MM.1S (cell line): ENCODE measurements around the gene LYZL1.
"Not testable (repeated sequence)": the region's sequence is repeated elsewhere in the genome, so short reads cannot be mapped to it uniquely, and the experiment has no call there.

Experiments
- DNase-seq: peaks from one replicate; pipeline ENCODE4 v3.0.0-alpha.2; 2015
- H2AFZ ChIP-seq: fragments of 300-600 bp; sonication (generic); 2 replicates; pipeline ENCODE4 v1.6.0; 2016; ENCODE audit warnings: antibody characterized with exemption, low read length
- H3F3A ChIP-seq: fragments of 300-600 bp; sonication (generic); 2 replicates; pipeline ENCODE4 v1.6.1; 2016; ENCODE audit warnings: mild to moderate bottlenecking, antibody characterized with exemption, low read length, moderate library complexity, mixed read lengths; ENCODE audit not compliant: insufficient read depth
- H3K27ac ChIP-seq: fragments of 300-600 bp; sonication (generic); 2 replicates; pipeline ENCODE4 v1.5.1; 2016; ENCODE audit warnings: mild to moderate bottlenecking, low read length
- H3K27me3 ChIP-seq: fragments of 300-600 bp; sonication (generic); replicated peaks from 2 replicates; pipeline ENCODE4 v1.6.0; 2016; ENCODE audit warnings: low read length; ENCODE audit not compliant: insufficient read depth
- H3K36me3 ChIP-seq: fragments of 300-600 bp; sonication (generic); replicated peaks from 2 replicates; pipeline ENCODE4 v1.6.1; 2016; ENCODE audit warnings: mild to moderate bottlenecking, low read length, mixed read lengths; ENCODE audit not compliant: insufficient read depth
- H3K4me1 ChIP-seq: fragments of 300-600 bp; sonication (generic); 2 replicates; pipeline ENCODE4 v1.6.1; 2016; ENCODE audit warnings: low read length, mixed read lengths
- H3K4me2 ChIP-seq: fragments of 300-600 bp; sonication (generic); 2 replicates; pipeline ENCODE4 v1.6.0; 2016; ENCODE audit warnings: low read depth, low read length
- H3K4me3 ChIP-seq: fragments of 300-600 bp; sonication (generic); 2 replicates; pipeline ENCODE4 v1.5.1; 2016; ENCODE audit warnings: low read length, mixed read lengths
- H3K79me2 ChIP-seq: fragments of 300-600 bp; sonication (generic); 2 replicates; pipeline ENCODE4 v1.6.1; 2016; ENCODE audit warnings: mixed run types, low read length, mixed read lengths
- H3K9ac ChIP-seq: fragments of 300-600 bp; sonication (generic); 2 replicates; pipeline ENCODE4 v1.6.1; 2016; ENCODE audit warnings: low read length, mixed read lengths
- H3K9me2 ChIP-seq: fragments of 300-600 bp; sonication (generic); replicated peaks from 2 replicates; pipeline ENCODE4 v1.6.1; 2016; ENCODE audit warnings: mild to moderate bottlenecking, low read length, mixed read lengths; ENCODE audit not compliant: insufficient read depth
- H3K9me3 ChIP-seq: fragments of 300-600 bp; sonication (generic); replicated peaks from 2 replicates; pipeline ENCODE4 v1.6.1; 2016; ENCODE audit warnings: mild to moderate bottlenecking, low read length, mixed read lengths; ENCODE audit not compliant: insufficient read depth
- H4K20me1 ChIP-seq: fragments of 300-600 bp; sonication (generic); 2 replicates; pipeline ENCODE4 v1.6.1; 2016; ENCODE audit warnings: mild to moderate bottlenecking, low read length, moderate library complexity, mixed read lengths; ENCODE audit not compliant: insufficient read depth
- CTCF ChIP-seq: fragments of 300-600 bp; sonication (generic); IDR thresholded peaks from 2 replicates; pipeline ENCODE4 v1.5.1; 2016; ENCODE audit warnings: antibody characterized with exemption, low read length, mixed read lengths
- EZH2 ChIP-seq: fragments of 300-600 bp; sonication (generic); optimal IDR thresholded peaks from 2 replicates; pipeline ENCODE3; 2017; ENCODE audit warnings: low read depth, mild to moderate bottlenecking, antibody characterized with exemption, low read length, mixed read lengths
- EZH2phosphoT487 ChIP-seq: fragments of 300-600 bp; sonication (generic); IDR thresholded peaks from 2 replicates; pipeline ENCODE4 v1.6.1; 2018; ENCODE audit warnings: antibody characterized with exemption, low read length

Gene LYZL1

GRCh38 chr10:29285624-29286051 is 3.2 kb upstream of the LYZL1 start:
- H3K9ac ChIP-seq, result no peak overlapping the region
- H3F3A ChIP-seq, result no peaks in the 10 kb centered on the region
- H3K79me2 ChIP-seq, result no peaks in the 10 kb centered on the region
- TF ChIP-seq CTCF, result no peak
- TF ChIP-seq EZH2, result no peak
- no peak for TF ChIP-seq EZH2phosphoT487
- no peak overlapping the region for H3K27ac ChIP-seq
- H3K4me1 ChIP-seq, result no peaks in the 10 kb centered on the region
- no peak for DNase-seq
- H3K4me3 ChIP-seq, result no peak overlapping the region
- H3K27me3 ChIP-seq, result no peaks in the 10 kb centered on the region
- H3K4me2 ChIP-seq, result no peak overlapping the region
- no peaks in the 10 kb centered on the region for H3K36me3 ChIP-seq
- H4K20me1 ChIP-seq, result no peaks in the 10 kb centered on the region
- H2AFZ ChIP-seq, result no peak overlapping the region
- H3K9me2 ChIP-seq, result no peaks in the 10 kb centered on the region
- H3K9me3 ChIP-seq, result no peaks in the 10 kb centered on the region

- Histone ChIP-seq H3K27ac (no peak overlapping the region), H2AFZ (no peak overlapping the region), H3K79me2 (no peaks in the 10 kb centered on the region), H3K9me3 (no peaks in the 10 kb centered on the region), H3F3A (no peaks in the 10 kb centered on the region), H3K36me3 (no peaks in the 10 kb centered on the region), H3K27me3 (no peaks in the 10 kb centered on the region), H3K4me2 (no peak overlapping the region), H3K9ac (no peak overlapping the region), H3K4me1 (no peaks in the 10 kb centered on the region), H3K4me3 (no peak overlapping the region), H3K9me2 (no peaks in the 10 kb centered on the region), H4K20me1 (no peaks in the 10 kb centered on the region)
- no peak for DNase-seq
- TF ChIP-seq EZH2phosphoT487 (no peak), EZH2 (no peak), CTCF (no peak)
Measured at GRCh38 chr10:29287635-29288034, 1.2 kb upstream of the LYZL1 start.

GRCh38 chr10:29291561-29291960 is 2.7 kb downstream of the LYZL1 start:
- H3K9me2 ChIP-seq, H3K27ac ChIP-seq, H3K4me2 ChIP-seq, H3K4me1 ChIP-seq, H3K9ac ChIP-seq, H3K36me3 ChIP-seq, H3K79me2 ChIP-seq, DNase-seq, H3K9me3 ChIP-seq, H2AFZ ChIP-seq, H3K27me3 ChIP-seq, H4K20me1 ChIP-seq, H3F3A ChIP-seq, H3K4me3 ChIP-seq: not testable (repeated sequence)

GRCh38 chr10:29292406-29292805 is 3.5 kb downstream of the LYZL1 start:
- not testable (repeated sequence) for H3K4me1 ChIP-seq, H2AFZ ChIP-seq, H3K27me3 ChIP-seq, H3K4me2 ChIP-seq, H4K20me1 ChIP-seq, H3F3A ChIP-seq, DNase-seq, H3K36me3 ChIP-seq, H3K4me3 ChIP-seq, H3K9me2 ChIP-seq, H3K27ac ChIP-seq, H3K9me3 ChIP-seq, H3K79me2 ChIP-seq, H3K9ac ChIP-seq
